Measurements from ENCODE around the gene TAF3.

Gene TAF3

DNA sequence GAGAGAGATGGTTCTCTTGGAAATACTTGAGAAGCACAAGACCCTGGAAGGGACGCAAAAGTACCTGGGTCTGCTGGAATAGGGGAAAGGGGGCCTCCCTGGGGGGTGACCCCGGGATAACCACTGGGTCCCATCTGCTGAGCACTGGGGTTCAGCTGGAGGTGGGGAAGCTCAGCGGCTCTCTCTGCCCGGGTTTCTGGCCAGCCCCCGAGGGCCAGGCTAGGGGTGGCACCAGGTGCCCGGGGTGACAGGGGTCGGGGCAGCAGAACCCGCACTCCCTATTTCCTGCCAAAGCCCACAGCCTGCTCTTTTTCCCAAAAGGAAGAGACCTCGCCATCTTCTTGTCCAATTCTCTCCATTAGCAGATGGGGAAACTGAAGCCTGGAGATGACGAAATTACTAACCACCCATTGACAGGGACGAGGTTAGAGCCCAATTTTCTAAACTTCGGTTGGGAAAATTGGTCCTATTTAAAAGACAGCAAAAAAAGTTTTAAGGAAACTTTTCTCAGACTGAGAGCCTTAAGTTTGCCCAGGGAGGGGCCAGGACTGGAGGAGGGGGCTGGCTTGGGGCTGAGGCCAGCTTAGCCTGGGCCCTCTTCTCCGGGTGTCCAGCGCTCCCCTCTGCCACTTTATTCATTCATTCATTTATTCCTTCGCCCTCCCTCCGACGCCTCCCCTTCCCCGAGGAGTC lies 218.3 kb downstream of the TAF3 start:
- DNase-seq = no peak

DNA sequence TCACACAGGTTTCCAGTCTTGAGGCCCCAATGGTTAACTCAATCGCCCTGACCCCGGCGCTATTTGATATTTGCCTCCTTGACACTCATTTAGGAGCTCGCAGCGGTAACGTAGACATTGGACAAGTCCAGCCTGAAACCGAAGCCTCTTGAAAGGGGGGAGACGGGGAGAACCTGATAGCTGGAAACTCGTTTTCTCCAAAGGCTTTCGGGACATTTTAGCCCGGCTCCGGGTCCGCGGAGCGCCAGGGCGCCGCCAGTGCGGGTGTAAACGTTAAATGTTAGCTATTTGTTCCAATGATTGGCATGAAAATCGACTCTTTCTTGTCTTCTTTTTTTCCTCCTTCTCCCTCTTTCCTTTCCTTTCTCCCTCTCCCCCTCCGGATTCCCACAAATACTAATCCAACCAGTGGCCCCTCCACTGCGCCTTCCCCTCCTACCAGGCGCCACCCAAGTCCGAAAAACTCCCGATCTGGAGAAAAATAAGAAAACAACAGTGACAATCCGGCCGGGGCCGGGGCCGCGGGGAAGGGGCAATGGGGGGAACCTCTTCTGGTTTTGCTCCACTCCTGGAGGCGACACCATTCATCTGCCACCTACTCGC lies 219.0 kb downstream of the TAF3 start:
- DNase-seq = no peak

- no peak for DNase-seq
Observed at GRCh38 chr10:8037941-8038894, 219.9 kb downstream of the TAF3 start.

DNA sequence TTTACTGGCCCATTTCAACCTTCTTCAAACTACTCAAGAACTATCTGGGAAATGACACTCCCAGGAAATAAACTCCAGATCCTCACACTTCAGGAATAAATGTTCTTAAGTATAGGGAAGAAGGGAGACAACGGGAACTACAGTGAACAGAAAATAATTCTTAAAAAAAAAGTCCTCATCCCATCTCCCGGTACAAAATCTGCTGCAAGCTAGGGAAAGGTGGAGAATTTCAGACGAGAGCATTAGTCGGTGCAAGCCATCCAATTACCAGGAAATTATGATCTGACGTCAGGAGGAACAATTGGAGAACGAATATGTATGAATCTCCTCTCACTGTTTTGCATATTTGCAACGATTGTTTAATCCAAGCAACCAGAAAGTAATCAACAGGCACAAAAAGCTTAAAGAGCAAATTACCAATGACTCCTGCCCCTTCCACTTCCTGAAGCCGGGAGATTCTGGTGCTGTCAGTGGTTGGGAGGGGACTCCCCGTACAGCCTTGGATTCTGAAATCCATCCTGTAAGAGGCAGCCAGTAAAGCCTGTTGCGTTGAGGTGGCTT lies 221.1 kb downstream of the TAF3 start:
- no peak for DNase-seq

- DNase-seq = no peak
Observed at GRCh38 chr10:8040651-8041050, 222.3 kb downstream of the TAF3 start.

DNA sequence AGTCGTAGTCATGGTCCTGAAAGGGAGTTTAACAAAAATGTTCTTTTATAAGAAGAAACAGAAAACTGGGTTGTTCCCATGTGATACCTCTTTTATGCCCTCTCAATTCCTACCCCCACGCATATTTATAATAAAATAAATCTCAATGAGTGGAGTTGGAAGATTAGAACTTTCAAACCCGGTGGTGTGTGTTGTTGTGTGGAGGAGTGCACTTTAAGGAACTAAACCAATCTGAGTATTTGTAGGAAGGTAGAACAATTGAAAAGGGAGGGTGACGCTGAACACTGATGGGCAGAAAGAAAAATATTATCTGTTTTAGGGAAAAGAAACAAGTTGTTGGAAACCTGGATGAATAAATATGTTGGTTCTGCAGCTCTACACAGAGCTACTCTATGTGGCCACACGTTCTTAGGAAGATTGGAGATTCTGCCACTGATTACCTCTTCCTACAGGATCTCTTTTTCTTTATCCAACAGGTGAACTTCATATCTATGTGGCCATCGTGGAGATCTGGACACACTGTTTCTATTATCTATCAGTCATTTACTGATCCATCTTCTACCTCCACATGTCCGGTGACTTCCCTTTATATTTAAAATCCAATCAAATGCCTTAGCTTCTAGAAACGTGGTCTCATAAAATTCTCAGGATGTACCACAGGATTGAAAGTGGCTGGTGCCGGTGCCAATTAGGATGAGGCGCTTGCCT lies 223.1 kb downstream of the TAF3 start:
- DNase-seq = no peak

DNA sequence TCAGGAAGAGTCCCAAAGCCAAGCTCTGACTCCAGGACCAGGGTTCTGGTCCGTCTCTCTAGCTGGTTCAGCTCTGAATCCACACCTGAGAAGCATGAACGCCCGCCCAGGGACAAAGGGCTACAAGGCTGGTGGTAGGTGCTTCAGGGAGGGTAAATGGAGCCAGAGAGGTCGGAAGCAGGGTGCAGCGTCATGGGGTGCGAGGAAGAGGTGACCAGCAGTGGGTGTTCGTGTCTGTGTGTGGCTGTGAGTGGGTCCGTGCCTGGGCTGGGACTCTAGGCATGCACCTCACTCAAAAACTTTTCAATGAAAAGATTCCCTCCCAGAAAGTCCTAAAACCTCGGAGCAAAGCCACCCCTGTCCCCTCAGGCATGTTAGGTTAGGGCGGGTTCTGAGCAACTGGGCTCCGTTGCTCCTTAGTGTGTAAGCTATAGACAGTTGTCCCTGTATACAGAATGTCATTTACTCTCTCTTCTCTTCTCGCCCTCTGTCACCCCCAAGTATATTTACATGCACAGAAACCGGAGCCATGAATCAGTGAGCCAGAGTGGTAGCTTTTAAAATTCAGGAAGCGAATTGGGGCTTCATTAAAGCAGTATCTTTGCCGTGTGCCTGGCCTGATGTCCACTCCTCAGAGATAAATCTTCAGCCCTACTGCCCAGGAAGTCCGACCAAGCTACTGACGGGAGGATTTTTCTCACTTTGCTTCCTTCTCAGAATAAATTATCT lies 223.9 kb downstream of the TAF3 start:
- no peak for DNase-seq

DNA sequence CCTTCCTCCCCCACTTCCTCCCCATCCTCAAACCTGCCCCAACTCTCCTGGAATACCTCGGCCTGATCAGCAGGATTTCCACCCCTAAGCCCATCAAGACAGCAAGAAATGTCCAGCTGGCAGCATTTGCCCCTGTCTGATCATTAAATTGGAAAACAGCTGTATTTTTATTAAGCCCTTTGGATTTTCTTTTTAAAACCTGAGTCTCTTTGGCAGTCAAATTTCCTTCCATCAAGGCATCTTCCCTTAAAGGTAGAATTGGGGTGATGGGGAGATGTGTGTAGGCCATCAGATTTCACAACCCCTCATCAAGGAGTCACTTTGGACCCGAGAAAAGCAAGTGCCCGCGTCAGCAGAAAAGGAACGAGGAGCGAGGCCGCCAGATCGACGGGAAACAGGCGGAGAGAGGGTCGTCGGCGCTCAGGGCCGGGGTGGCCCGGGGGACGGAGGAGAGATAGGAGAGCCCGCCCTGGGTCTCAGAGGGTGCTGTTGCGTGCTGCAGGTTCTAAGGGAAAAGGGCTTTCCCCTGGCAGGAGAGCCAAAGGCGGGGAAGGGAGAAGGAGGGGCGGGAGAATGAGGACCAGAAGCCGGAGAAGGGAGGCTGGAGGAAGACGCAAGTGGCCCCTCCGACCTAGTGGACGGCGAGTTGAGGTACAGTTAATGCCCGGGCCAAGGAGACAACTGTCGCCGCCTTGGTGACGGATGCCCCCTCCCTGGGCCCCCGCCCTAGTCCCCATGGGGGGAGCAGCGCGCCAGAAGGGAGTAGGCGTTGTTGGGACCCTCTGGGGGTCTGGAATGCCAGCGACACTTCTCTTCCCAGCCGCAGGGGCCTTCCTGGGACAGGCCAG lies 224.6 kb downstream of the TAF3 start:
- DNase-seq = no peak

DNA sequence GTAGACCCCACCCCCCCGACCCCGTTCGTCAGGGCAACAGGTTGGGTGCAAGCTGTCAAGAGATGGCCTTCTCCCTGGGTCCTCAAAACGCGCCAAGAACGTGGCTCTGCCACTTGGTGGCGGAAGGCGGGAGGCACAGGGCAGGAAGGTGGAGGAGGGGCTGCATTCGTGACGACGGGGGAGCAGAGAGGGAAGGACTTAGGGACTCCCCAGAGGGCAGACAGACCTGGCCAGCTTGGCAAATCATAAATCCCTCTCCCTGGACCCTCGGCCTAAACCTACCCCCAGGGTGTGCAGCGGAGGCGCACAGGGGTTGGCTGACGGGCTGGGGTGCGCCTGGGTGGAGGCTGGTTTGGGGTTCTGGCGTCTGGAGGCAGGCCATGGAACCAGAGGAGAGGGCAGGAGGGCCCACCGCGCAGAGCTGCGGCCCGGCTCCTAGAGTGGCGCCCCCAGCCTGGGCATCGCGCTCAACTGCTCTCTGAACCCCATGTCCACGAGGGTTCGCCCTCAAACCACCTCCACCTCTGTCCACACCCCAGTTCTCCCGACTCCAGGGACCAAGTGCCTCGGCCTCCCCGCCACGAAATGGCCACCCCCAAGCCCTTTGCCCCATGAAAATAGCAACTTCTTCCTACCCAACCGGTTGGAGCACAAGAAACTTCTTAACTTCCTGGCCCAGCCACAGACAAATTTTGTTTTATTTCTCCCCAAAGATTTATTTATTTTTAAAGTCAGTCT lies 225.4 kb downstream of the TAF3 start:
- no peak for DNase-seq

GRCh38 chr10:8044331-8044907 lies 226.1 kb downstream of the TAF3 start:
- DNase-seq = no peak

DNA sequence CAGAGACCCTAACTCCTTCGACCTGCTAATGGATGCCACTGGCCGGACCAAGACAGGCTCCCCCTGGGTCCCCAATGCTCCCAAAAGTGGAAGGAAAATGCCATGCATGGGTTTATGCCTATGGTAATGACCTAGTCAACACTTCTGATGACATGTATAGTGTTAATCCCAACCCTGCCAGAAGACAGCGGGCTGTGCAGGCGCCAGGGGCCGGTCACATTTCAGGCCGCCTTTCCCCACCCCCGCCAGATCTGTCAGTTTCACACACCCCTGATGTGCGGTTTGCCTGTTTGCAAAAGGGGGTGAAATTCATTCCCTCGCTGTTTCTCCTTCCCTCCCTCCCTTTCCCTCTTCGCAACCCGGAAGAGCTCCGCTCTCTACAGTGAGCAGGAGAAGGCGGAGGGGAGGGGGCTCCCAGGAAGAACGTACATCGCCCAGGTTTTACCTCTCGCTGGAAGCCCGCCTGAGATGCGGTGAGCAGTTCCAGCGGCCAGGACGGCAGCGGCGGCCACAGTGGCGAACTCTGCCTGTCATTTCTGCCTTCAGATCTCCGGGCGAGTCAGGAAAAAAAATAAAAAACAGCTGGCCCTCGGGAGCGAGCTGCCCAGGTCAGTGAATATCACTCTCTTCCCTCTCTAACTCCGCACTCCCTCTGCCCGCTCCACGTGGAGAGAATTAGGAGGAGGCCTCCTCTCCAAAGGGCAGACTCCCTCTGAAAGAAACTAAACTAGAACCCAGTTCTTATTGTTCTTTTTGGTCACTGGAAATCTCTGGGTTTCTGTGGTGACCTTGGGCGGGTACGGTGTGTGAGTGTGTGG lies 226.8 kb downstream of the TAF3 start:
- DNase-seq = no peak

DNA sequence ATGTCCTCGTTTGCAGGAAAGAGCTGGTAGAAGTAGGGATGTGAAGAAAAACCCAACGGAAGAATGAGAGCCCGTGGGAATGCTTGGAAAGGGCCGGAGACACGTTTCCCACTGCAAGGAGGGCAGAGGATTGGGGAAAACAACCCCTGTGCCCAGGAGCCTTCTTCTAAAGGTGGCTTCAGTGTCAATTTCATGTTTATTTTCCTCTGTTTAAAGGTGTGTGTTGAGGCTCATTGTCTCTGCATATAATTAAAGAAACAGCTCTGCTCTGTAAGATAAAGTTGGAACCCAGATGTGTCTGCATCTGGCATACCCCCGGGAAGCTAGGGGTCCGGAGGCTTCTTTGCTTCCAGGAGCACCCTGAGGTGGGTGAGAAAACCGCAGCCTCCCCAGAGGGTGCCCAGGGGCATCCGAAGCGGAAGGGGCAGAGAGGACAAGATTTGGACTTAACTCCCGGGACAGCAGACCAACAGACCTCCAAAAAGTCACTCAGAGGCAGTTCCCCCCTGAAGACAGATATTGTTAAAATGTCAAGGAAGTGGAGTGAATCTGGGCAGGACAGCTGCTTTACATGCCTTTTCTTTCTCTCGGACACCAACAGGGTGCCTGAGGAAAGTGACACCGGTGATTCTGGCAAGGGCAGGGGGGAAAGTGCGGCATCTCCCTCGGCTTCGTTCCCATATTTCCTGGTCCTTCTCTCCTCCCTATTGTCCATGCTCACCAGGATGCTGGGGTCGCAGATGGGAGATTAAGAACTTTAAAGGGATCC lies 227.6 kb downstream of the TAF3 start:
- no peak for DNase-seq

GRCh38 chr10:8047452-8048280 lies 229.4 kb downstream of the TAF3 start:
- no peak for DNase-seq

DNA sequence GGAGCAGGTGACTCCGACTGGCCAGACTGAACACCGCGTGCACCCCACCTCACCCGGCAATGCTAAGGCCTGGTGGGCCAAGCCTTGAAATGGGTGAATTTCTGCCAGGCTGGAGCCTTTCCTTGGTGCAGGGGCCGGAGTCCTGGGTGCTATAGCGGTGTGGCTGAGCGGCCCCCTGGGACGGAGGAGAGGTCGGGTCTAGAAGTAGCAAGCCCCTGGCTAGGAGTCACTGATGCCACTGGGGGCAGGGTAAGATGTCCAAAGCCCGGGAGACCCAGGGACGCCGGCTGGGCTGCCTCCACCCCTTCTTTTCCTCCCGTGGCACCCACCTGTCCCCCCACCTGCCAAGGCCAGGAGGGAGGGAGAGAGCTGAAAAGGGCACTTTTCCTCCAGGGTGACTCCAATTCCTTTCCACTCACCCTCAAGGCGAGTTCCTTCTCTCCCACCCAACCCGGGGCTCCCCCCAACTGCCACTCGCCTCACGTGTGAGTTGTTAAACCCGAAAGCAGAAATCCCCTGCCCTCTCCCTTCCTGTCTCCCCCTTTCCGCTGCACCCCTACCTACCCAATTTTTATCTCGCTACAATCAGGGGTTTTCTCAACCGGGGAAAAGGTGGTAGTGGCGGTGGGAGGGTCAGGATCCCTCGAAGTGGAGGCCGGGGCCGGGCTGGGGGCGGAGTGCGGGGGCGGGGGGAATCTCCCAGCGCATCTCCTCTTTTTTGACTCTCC lies 230.1 kb downstream of the TAF3 start:
- DNase-seq = no peak

- DNase-seq = no peak
Observed at GRCh38 chr10:8049045-8049864, 230.9 kb downstream of the TAF3 start.
